ENCODE data around the gene SPSB3. TPM values are rescaled to one million over a fixed set of nuclear protein-coding genes. Genes with fewer than 3 reads are reported as not detected.

SPSB3 gene
- total and polyA plus RNA-seq, 9 of the 15 experiments (the other 6 are each of a cell fraction or from before 2014, with no cell fraction given), result 0.39 to 37.4 (median 7.1) TPM

DNA sequence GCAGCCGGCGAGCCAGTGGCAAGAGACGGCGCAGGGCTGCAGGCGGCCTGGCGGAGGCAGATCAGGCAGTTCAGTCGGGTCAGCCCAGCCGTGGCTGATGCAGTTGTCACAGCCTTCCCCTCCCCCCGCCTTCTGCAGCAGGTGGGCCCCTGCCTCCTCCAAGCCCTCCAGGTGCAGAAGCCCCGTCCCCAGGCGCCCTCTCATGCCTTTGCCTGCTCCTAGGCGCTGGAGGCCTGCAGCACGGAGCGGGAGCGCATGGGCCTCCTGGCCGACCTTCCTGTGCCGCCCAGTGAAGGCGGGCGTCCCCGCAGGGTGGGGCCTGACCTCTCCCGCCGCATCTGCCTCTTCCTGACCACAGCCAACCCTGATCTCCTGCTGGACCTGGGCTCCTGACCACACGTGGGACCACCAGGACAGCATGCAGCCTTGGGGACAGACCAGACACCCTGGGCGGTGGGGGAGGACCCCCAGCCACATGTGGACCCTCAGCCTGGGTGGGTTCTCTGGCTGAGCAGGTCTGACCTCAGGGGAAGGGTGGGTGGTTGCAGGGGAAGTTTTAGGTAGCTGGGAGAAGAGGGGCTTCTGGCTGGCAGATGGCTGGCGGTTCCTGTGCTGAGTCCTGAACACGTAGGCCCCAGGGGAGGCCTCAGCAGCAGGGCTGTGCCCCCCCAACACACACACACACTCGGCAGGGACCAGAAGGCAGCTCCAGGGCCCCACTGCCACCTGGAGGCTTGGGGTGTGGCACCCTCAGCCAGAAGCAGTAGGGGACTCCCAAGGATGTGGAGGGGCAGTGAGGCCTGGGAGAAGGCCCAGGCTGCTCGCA lies 6.3 kb downstream of the SPSB3 start:
- intact Hi-C loops (cut with micrococcal nuclease), result no loop called here
- no peaks in the 10 kb centered on the region for H3K9me3 ChIP-seq (replicated peaks; ENCODE audit: control insufficient read depth, insufficient read depth, low read depth, low read length)
- no peak overlapping the region for H3K4me3 ChIP-seq
- H3K36me3 ChIP-seq (ENCODE audit: control insufficient read depth, insufficient read depth, low read length), result peaks cover 58% of the 10 kb centered on the region; the same call in 2 of the 3 replicates
- ChIA-PET CTCF (ENCODE audit: low intra/inter-chr PET ratio) (no interaction called here), POLR2A (interaction anchor here (0.5 to 0.8 kb wide), 3 partner anchors 10 to 95 kb away, joined by 3 to 5 read pairs (median 3); no protein-coding TSS in a partner anchor)
- no TSS peak for BruUV-seq (replicated peaks)
- peaks cover 2% of the 10 kb centered on the region for H3K9me1 ChIP-seq (ENCODE audit: control insufficient read depth, insufficient read depth, low read length)
- WGBS (ENCODE audit: insufficient coverage, low coverage, missing lambda C conversion rate), result 83% methylated on average over 23 of the region's 28 CpGs
- ATAC-seq (no peak), FAIRE-seq (no peak), DNase-seq (ENCODE audit: extremely low read depth in 1 of 4, low spot score in 3 of 4) (no peak)
- H3K9ac ChIP-seq (ENCODE audit: insufficient read depth in 1 of 2, low read depth in 2 of 2, low read length in 2 of 2), result peak overlapping the region in 1 of 2 experiments; percentile 93; a peak in 1 of 4 replicates
- peaks cover 13 to 93% of the 10 kb centered on the region in 2 experiments; a peak in 4 of 5 replicates for H3K4me1 ChIP-seq (replicated peaks in 1 of 2; ENCODE audit: control insufficient read depth in 2 of 2, insufficient read depth in 2 of 2, low read length in 2 of 2)
- in situ Hi-C loops (cut with MboI), result no loop called here
- no peaks in the 10 kb centered on the region for H3K27me3 ChIP-seq (ENCODE audit: control insufficient read depth in 2 of 2, insufficient read depth in 2 of 2, low read length in 2 of 2)
- H4K20me1 ChIP-seq (replicated peaks; ENCODE audit: control insufficient read depth, insufficient read depth, low read length), result peaks cover 6% of the 10 kb centered on the region; the same call in 1 of the 2 replicates
- no peak overlapping the region for H3K4me2 ChIP-seq (ENCODE audit: insufficient read depth, low read length)
- no peak overlapping the region for H3K27ac ChIP-seq (ENCODE audit: extremely low read depth, low read depth, low read length)
- peaks cover 39% of the 10 kb centered on the region for H3K79me2 ChIP-seq (ENCODE audit: control insufficient read depth, insufficient read depth, low read length)
- no peak overlapping the region for H2AFZ ChIP-seq (ENCODE audit: low read depth, low read length)
- TF ChIP-seq GABPA (tag; conservative IDR thresholded peaks at IDR 0.05; ENCODE audit: low read depth) (no peak), ZNF41 (CRISPR knock-in tag; conservative IDR thresholded peaks at IDR 0.05) (no peak), ARID1B (IDR thresholded peaks at IDR 0.05) (no peak), FOXM1 (IDR thresholded peaks at IDR 0.05; ENCODE audit: low read depth) (no peak), FOXM1 (CRISPR knock-in tag; IDR thresholded peaks at IDR 0.05; ENCODE audit: low read depth) (no peak), NONO (IDR thresholded peaks at IDR 0.05; ENCODE audit: low read depth in 2 of 2, low read length in 1 of 2) (no peak), POLR2B (IDR thresholded peaks at IDR 0.05; ENCODE audit: low read depth, partially characterized antibody) (peak; percentile 22), MED1 (CRISPR knock-in tag; IDR thresholded peaks at IDR 0.05; ENCODE audit: borderline replicate concordance) (no peak), RNF2 (IDR thresholded peaks at IDR 0.05) (no peak), ETV6 (IDR thresholded peaks at IDR 0.05; ENCODE audit: borderline replicate concordance in 1 of 2, low read depth in 2 of 2, low read length in 1 of 2) (no peak), ETV6 (CRISPR knock-in tag; IDR thresholded peaks at IDR 0.05; ENCODE audit: borderline replicate concordance) (no peak), ARNT (IDR thresholded peaks at IDR 0.05) (no peak), ZNF584 (CRISPR knock-in tag; IDR thresholded peaks at IDR 0.05; ENCODE audit: low read depth) (no peak), MTA2 (IDR thresholded peaks at IDR 0.05; ENCODE audit: low read depth) (no peak), POLR3G (IDR thresholded peaks at IDR 0.05; ENCODE audit: extremely low read depth, insufficient read length, insufficient replicate concordance) (no peak), JUND (IDR thresholded peaks at IDR 0.05; ENCODE audit: borderline replicate concordance, low read depth, low read length) (no peak), JUND (tag; IDR thresholded peaks at IDR 0.05; ENCODE audit: borderline replicate concordance, low read depth, low read length) (no peak), MIER1 (IDR thresholded peaks at IDR 0.05; ENCODE audit: low read depth) (no peak), NFATC3 (IDR thresholded peaks at IDR 0.05) (no peak)

Data from K562 (cell line).